OCI-LY3 (cell line): Measurements from ENCODE around the gene RNF222.
"Not testable (repeated sequence)": the region's sequence is repeated elsewhere in the genome, so short reads cannot be mapped to it uniquely, and the experiment has no call there.

Experiments
- H2AFZ ChIP-seq: fragments of 200-600, 300-600 bp; shearing (Covaris generic); 2 replicates; pipeline ENCODE4 v1.6.0; 2014; ENCODE audit warnings: antibody characterized with exemption, low read depth, low read length
- H3K27ac ChIP-seq: fragments of 200-600, 300-600 bp; sonication (generic); 2 replicates; pipeline ENCODE4 v1.5.1; 2014; ENCODE audit warnings: mild to moderate bottlenecking, low read length, moderate library complexity, mixed read lengths
- H3K27me3 ChIP-seq: fragments of 200-600, 300-600 bp; sonication (generic); 2 replicates; pipeline ENCODE4 v1.6.1; 2014; ENCODE audit warnings: low read depth, low read length, mixed read lengths
- H3K36me3 ChIP-seq: fragments of 200-600, 300-600 bp; sonication (generic); replicated peaks from 2 replicates; pipeline ENCODE3; 2014; ENCODE audit warnings: low read depth, low read length, mixed read lengths
- H3K4me1 ChIP-seq: fragments of 300-600, 200-600 bp; sonication (generic); 2 replicates; pipeline ENCODE4 v1.6.1; 2014; ENCODE audit warnings: low read length, mixed read lengths
- H3K4me2 ChIP-seq: fragments of 200-600, 300-600 bp; sonication (generic); 2 replicates; pipeline ENCODE4 v1.6.1; 2014; ENCODE audit warnings: low read length, mixed read lengths
- H3K4me3 ChIP-seq: fragments of 300-600, 200-600 bp; sonication (generic); 2 replicates; pipeline ENCODE4 v1.5.1; 2014; ENCODE audit warnings: antibody characterized with exemption, mild to moderate bottlenecking, low read length, moderate library complexity
- H3K79me2 ChIP-seq: fragments of 300-600, 200-600 bp; shearing (Covaris generic); 2 replicates; pipeline ENCODE4 v1.6.1; 2014; ENCODE audit warnings: mild to moderate bottlenecking, low read length, mixed read lengths
- H3K9ac ChIP-seq: fragments of 300-600, 200-600 bp; shearing (Covaris generic); 2 replicates; pipeline ENCODE4 v1.6.0; 2014; ENCODE audit warnings: mild to moderate bottlenecking, low read length, moderate library complexity
- H3K9me3 ChIP-seq: fragments of 200-600, 300-600 bp; shearing (Covaris generic); 2 replicates; pipeline ENCODE4 v1.6.1; 2014; ENCODE audit warnings: low read length, mixed read lengths; ENCODE audit not compliant: insufficient read depth
- H4K20me1 ChIP-seq: fragments of 200-600, 300-600 bp; sonication (generic); 2 replicates; pipeline ENCODE4 v1.6.1; 2016; ENCODE audit warnings: low read length, mixed read lengths; ENCODE audit not compliant: insufficient read depth
- CTCF ChIP-seq: fragments of 200-600, 300-600 bp; sonication (generic); IDR thresholded peaks from 2 replicates; pipeline ENCODE4 v1.5.1; 2014; ENCODE audit warnings: antibody characterized with exemption, low read length, low read depth
- EZH2phosphoT487 ChIP-seq: fragments of 200-600 bp; shearing (Covaris generic); IDR thresholded peaks from 2 replicates; pipeline ENCODE4 v1.6.1; 2018; ENCODE audit warnings: antibody characterized with exemption, mixed run types, low read depth

RNF222 gene

GRCh38 chr17:8401107-8401506, 3.5 kb upstream of the RNF222 start:
- no peaks in the 10 kb centered on the region for H3K27me3 ChIP-seq
- no peaks in the 10 kb centered on the region for H4K20me1 ChIP-seq
- no peak overlapping the region for H3K4me2 ChIP-seq
- H3K36me3 ChIP-seq = no peaks in the 10 kb centered on the region
- no peak overlapping the region for H3K9ac ChIP-seq
- H2AFZ ChIP-seq = no peak overlapping the region
- TF ChIP-seq CTCF = no peak
- no peak for TF ChIP-seq EZH2phosphoT487
- no peaks in the 10 kb centered on the region for H3K79me2 ChIP-seq
- H3K4me1 ChIP-seq = no peaks in the 10 kb centered on the region
- H3K27ac ChIP-seq = no peak overlapping the region
- H3K9me3 ChIP-seq = no peaks in the 10 kb centered on the region
- no peak overlapping the region for H3K4me3 ChIP-seq

- no peaks in the 10 kb centered on the region for H3K4me1 ChIP-seq
- H3K4me2 ChIP-seq = no peak overlapping the region
- no peaks in the 10 kb centered on the region for H4K20me1 ChIP-seq
- no peaks in the 10 kb centered on the region for H3K79me2 ChIP-seq
- no peak overlapping the region for H3K9ac ChIP-seq
- no peaks in the 10 kb centered on the region for H3K36me3 ChIP-seq
- no peaks in the 10 kb centered on the region for H3K27me3 ChIP-seq
- no peak overlapping the region for H3K27ac ChIP-seq
- no peak for TF ChIP-seq EZH2phosphoT487
- TF ChIP-seq CTCF = no peak
- no peak overlapping the region for H2AFZ ChIP-seq
- no peaks in the 10 kb centered on the region for H3K9me3 ChIP-seq
- H3K4me3 ChIP-seq = no peak overlapping the region
Measured at GRCh38 chr17:8398980-8399379, 1.4 kb upstream of the RNF222 start.

GRCh38 chr17:8394497-8394896, 3.1 kb downstream of the RNF222 start:
- H3K4me2 ChIP-seq, H3K9ac ChIP-seq, H3K4me1 ChIP-seq, H3K27ac ChIP-seq, H3K4me3 ChIP-seq, H3K9me3 ChIP-seq, H3K36me3 ChIP-seq, H3K79me2 ChIP-seq, H3K27me3 ChIP-seq, H2AFZ ChIP-seq, H4K20me1 ChIP-seq: not testable (repeated sequence)

GRCh38 chr17:8393470-8394231, 4.0 kb downstream of the RNF222 start:
- no peak overlapping the region for H3K4me3 ChIP-seq
- no peaks in the 10 kb centered on the region for H3K27me3 ChIP-seq
- H3K79me2 ChIP-seq = no peaks in the 10 kb centered on the region
- no peak overlapping the region for H3K27ac ChIP-seq
- H3K4me2 ChIP-seq = no peak overlapping the region
- H3K9me3 ChIP-seq = no peaks in the 10 kb centered on the region
- H3K36me3 ChIP-seq = no peaks in the 10 kb centered on the region
- TF ChIP-seq EZH2phosphoT487 (no peak), CTCF (no peak)
- H3K9ac ChIP-seq = no peak overlapping the region
- H2AFZ ChIP-seq = peak overlapping the region; percentile 60
- no peaks in the 10 kb centered on the region for H4K20me1 ChIP-seq
- peaks cover 6% of the 10 kb centered on the region for H3K4me1 ChIP-seq
